H9 (cell line): Measurements from ENCODE around the gene DKKL1. TPM values are rescaled to one million over a fixed set of nuclear protein-coding genes. Genes with fewer than 3 reads are reported as not detected.

Experiments used
- DNase-seq: peaks from one replicate; pipeline ENCODE4 v3.0.0-alpha.2; 2017
- H2AFZ ChIP-seq: one replicate; pipeline ENCODE4 v1.6.1; 2013; ENCODE audit warnings: mild to moderate bottlenecking, low read length, control low read depth, moderate library complexity
- H2AK5ac ChIP-seq: 2 replicates; pipeline ENCODE4 v1.6.1; 2013; ENCODE audit warnings: low read length, control low read depth, mixed read lengths; ENCODE audit not compliant: insufficient read length
- H2BK120ac ChIP-seq: one replicate; pipeline ENCODE4 v1.6.1; 2013; ENCODE audit warnings: low read depth, mild to moderate bottlenecking, low read length, control low read depth, inconsistent platforms; ENCODE audit not compliant: poor library complexity, severe bottlenecking
- H2BK12ac ChIP-seq: 2 replicates; pipeline ENCODE4 v1.6.1; 2013; ENCODE audit warnings: low read length, control low read depth, mixed read lengths, low read depth; ENCODE audit not compliant: insufficient read length
- H2BK15ac ChIP-seq: 2 replicates; pipeline ENCODE4 v1.6.1; 2013; ENCODE audit warnings: low read depth, low read length, control low read depth
- H2BK20ac ChIP-seq: one replicate; pipeline ENCODE4 v1.6.1; 2013; ENCODE audit warnings: low read depth, mild to moderate bottlenecking, low read length, control low read depth, inconsistent platforms; ENCODE audit not compliant: poor library complexity, severe bottlenecking
- H2BK5ac ChIP-seq: 2 replicates; pipeline ENCODE4 v1.6.1; 2013; ENCODE audit warnings: low read length, control low read depth, mixed read lengths; ENCODE audit not compliant: insufficient read length
- H3K14ac ChIP-seq: 2 replicates; pipeline ENCODE4 v1.6.1; 2013; ENCODE audit warnings: low read length, control low read depth; ENCODE audit not compliant: insufficient read depth
- H3K18ac ChIP-seq: 2 replicates; pipeline ENCODE4 v1.6.1; 2013; ENCODE audit warnings: low read depth, mild to moderate bottlenecking, mixed read lengths, low read length, control low read depth; ENCODE audit not compliant: insufficient read length
- H3K23ac ChIP-seq: 2 replicates; pipeline ENCODE4 v1.6.1; 2013; ENCODE audit warnings: low read length, control low read depth, mixed read lengths, low read depth; ENCODE audit not compliant: insufficient read length
- H3K23me2 ChIP-seq: 2 replicates; pipeline ENCODE4 v1.6.1; 2013; ENCODE audit warnings: low read depth, mild to moderate bottlenecking, mixed read lengths, low read length, control low read depth; ENCODE audit not compliant: insufficient read length, poor library complexity, severe bottlenecking
- H3K27ac ChIP-seq: 2 replicates; pipeline ENCODE4 v1.5.1; 2013; ENCODE audit warnings: low read length, control low read depth, mixed read lengths, low read depth; ENCODE audit not compliant: insufficient read length
- H3K27me3 ChIP-seq: 2 replicates; pipeline ENCODE4 v1.6.1; 2013; ENCODE audit warnings: low read length, control low read depth, inconsistent platforms; ENCODE audit not compliant: insufficient read depth
- H3K4ac ChIP-seq: 2 replicates; pipeline ENCODE4 v1.6.1; 2013; ENCODE audit warnings: low read depth, mild to moderate bottlenecking, control low read depth, inconsistent platforms, low read length, moderate library complexity
- H3K4me1 ChIP-seq: 2 replicates; pipeline ENCODE4 v1.6.1; 2013; ENCODE audit warnings: low read length, control low read depth, inconsistent platforms; ENCODE audit not compliant: insufficient read depth
- H3K4me2 ChIP-seq: 2 replicates; pipeline ENCODE4 v1.6.1; 2013; ENCODE audit warnings: low read length, control low read depth, mixed read lengths; ENCODE audit not compliant: insufficient read length, insufficient read depth
- H3K56ac ChIP-seq: 2 replicates; pipeline ENCODE4 v1.6.1; 2013; ENCODE audit warnings: low read depth, mild to moderate bottlenecking, mixed read lengths, low read length, control low read depth; ENCODE audit not compliant: insufficient read length
- H3K79me1 ChIP-seq: 2 replicates; pipeline ENCODE4 v1.6.1; 2013; ENCODE audit warnings: low read depth, mild to moderate bottlenecking, moderate library complexity, low read length, control low read depth, inconsistent platforms; ENCODE audit not compliant: insufficient read depth, poor library complexity, severe bottlenecking
- H3K79me2 ChIP-seq: 2 replicates; pipeline ENCODE4 v1.6.1; 2013; ENCODE audit warnings: low read length, control low read depth, inconsistent platforms; ENCODE audit not compliant: insufficient read depth
- H3K9ac ChIP-seq: 2 replicates; pipeline ENCODE4 v1.6.1; 2013; ENCODE audit warnings: low read length, control low read depth, mixed read lengths; ENCODE audit not compliant: insufficient read length; ENCODE audit errors: extremely low read depth
- H3K9me3 ChIP-seq: one replicate; pipeline ENCODE4 v1.6.1; 2013; ENCODE audit warnings: low read depth, low read length, inconsistent platforms; ENCODE audit not compliant: control insufficient read depth
- H3T11ph ChIP-seq: one replicate; pipeline ENCODE4 v1.6.1; 2013; ENCODE audit warnings: mild to moderate bottlenecking, low read length, control low read depth, inconsistent platforms
- H4K20me1 ChIP-seq: one replicate; pipeline ENCODE4 v1.6.1; 2013; ENCODE audit not compliant: control insufficient read depth, insufficient read length, insufficient read depth
- H4K5ac ChIP-seq: 2 replicates; pipeline ENCODE4 v1.6.1; 2013; ENCODE audit warnings: low read depth, mild to moderate bottlenecking, mixed read lengths, low read length, control low read depth; ENCODE audit not compliant: insufficient read length
- H4K8ac ChIP-seq: replicated peaks from 2 replicates; pipeline ENCODE4 v1.6.1; 2013; ENCODE audit warnings: low read length, control low read depth, mixed read lengths, low read depth; ENCODE audit not compliant: insufficient read length
- H4K91ac ChIP-seq: 2 replicates; pipeline ENCODE4 v1.6.1; 2013; ENCODE audit warnings: low read depth, mild to moderate bottlenecking, moderate library complexity, mixed read lengths, low read length, control low read depth; ENCODE audit not compliant: insufficient read length
- H3K27ac Mint-ChIP-seq, 3 experiments: 2 replicates in 2 of 3; 3 replicates in 1 of 3; pipeline ENCODE4 v1.8.0; 2020 to 2021; ENCODE audit warnings: mixed read lengths in 3 of 3, mild to moderate bottlenecking in 1 of 3, moderate library complexity in 1 of 3
- H3K27me3 Mint-ChIP-seq: 2 replicates; pipeline ENCODE4 v1.8.0; 2021; ENCODE audit warnings: low read depth, mild to moderate bottlenecking, moderate library complexity, mixed read lengths
- H3K36me3 Mint-ChIP-seq, 3 experiments: 2 replicates in 2 of 3; 3 replicates in 1 of 3; pipeline ENCODE4 v1.8.0; 2020 to 2021; ENCODE audit warnings: low read depth in 3 of 3, mixed read lengths in 3 of 3; ENCODE audit not compliant: insufficient read depth in 1 of 3
- H3K4me1 Mint-ChIP-seq, 2 experiments: 2 replicates each; pipeline ENCODE4 v1.8.0; 2020; ENCODE audit warnings: mixed read lengths in 2 of 2
- H3K4me3 Mint-ChIP-seq, 2 experiments: 2 replicates in 1 of 2; 3 replicates in 1 of 2; pipeline ENCODE4 v1.8.0; 2020 to 2021; ENCODE audit warnings: mild to moderate bottlenecking in 2 of 2, mixed read lengths in 2 of 2, moderate library complexity in 1 of 2
- H3K9me3 Mint-ChIP-seq, 2 experiments: 2 replicates in 1 of 2; 3 replicates in 1 of 2; pipeline ENCODE4 v1.8.0; 2020; ENCODE audit warnings: mild to moderate bottlenecking in 2 of 2, mixed read lengths in 2 of 2, moderate library complexity in 1 of 2
- WGBS: extraction: QIAGEN DNeasy Blood & Tissue Kit; methylation state at CpG from one replicate; pipeline ENCODE4 v1.1.7; 2013; ENCODE audit warnings: missing lambda C conversion rate, low lambda C conversion rate, mixed read lengths; ENCODE audit not compliant: insufficient read length; ENCODE audit errors: extremely low coverage; 5-methylcytosine and 5-hydroxymethylcytosine counted together
- total RNA-seq: library from RNA; stranded (reverse); gene quantifications from 2 replicates; pipeline ENCODE4 v1.2.1, GENCODE V29; 2021
- TF ChIP-seq, protein P1 (sequence below): fragments of 200-600 bp; sonication (generic); conservative IDR thresholded peaks from 3 replicates; pipeline ENCODE4 v1.8.0; 2021; ENCODE audit warnings: antibody characterized with exemption, mild to moderate bottlenecking

Gene DKKL1
- total RNA-seq, 1 experiment from 2014 or later: 3.5 TPM

DNA sequence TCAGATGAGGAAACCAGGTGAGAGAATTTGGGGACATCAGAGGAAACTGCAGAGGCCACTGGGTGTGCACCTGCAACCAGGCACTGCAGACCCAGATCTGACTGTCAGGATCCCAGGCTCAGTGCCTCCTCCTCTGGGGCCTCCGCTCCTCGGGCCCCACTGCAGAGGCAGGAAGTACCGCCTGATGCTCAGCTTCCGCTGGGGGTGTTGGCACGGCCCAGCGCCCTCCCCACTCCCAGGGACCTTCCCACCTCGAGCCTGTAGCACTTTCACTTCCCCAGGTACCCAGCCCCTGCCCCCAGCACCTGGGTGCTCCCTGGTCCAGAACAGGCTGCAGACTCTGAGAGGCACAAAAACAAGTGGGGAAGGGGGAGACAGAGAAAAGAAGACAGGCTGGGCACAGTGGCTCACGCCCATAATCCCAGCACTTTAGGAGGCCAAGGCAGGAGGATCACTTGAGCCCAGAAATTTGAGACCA, 29.8 kb upstream of the DKKL1 start:
- Histone ChIP-seq H4K5ac (no peak overlapping the region), H2AFZ (no peak overlapping the region), H3K4ac (no peak overlapping the region), H4K20me1 (no peaks in the 10 kb centered on the region), H3K56ac (no peak overlapping the region), H3K23me2 (peaks cover 12% of the 10 kb centered on the region), H3K27ac (no peak overlapping the region), H3K4me2 (no peak overlapping the region), H2BK120ac (no peak overlapping the region), H3K4me1 (peaks cover 2% of the 10 kb centered on the region; the same call in 1 of the 2 replicates), H4K91ac (no peak overlapping the region), H3K79me1 (no peaks in the 10 kb centered on the region), H3K79me2 (no peaks in the 10 kb centered on the region), H3K23ac (no peak overlapping the region), H4K8ac (no peak overlapping the region), H3K27me3 (peaks cover 3% of the 10 kb centered on the region; the same call in 1 of the 2 replicates), H3K9me3 (no peaks in the 10 kb centered on the region), H2BK15ac (no peak overlapping the region), H2BK5ac (no peak overlapping the region), H3T11ph (no peak overlapping the region), H2BK12ac (no peak overlapping the region), H2AK5ac (no peak overlapping the region), H3K9ac (no peak overlapping the region), H3K14ac (no peak overlapping the region; the same call in 1 of the 2 replicates), H3K18ac (no peak overlapping the region), H2BK20ac (no peak overlapping the region)
- Mint-ChIP-seq H3K9me3 (no peaks in the 10 kb centered on the region), H3K27me3 (peaks cover 18% of the 10 kb centered on the region), H3K27ac (peak overlapping the region in 1 of 3 experiments; percentile 5; a peak in 1 of 7 replicates), H3K36me3 (peaks cover 3 to 34% (median 11%) of the 10 kb centered on the region in 3 experiments; a peak in 6 of 7 replicates), H3K4me3 (no peak overlapping the region), H3K4me1 (peaks cover 23 to 29% of the 10 kb centered on the region in 2 experiments)
- DNase-seq: peak; percentile 27
- no CpG with 5 or more reads among the region's 8 CpGs for WGBS
- TF ChIP-seq, protein P1, sequence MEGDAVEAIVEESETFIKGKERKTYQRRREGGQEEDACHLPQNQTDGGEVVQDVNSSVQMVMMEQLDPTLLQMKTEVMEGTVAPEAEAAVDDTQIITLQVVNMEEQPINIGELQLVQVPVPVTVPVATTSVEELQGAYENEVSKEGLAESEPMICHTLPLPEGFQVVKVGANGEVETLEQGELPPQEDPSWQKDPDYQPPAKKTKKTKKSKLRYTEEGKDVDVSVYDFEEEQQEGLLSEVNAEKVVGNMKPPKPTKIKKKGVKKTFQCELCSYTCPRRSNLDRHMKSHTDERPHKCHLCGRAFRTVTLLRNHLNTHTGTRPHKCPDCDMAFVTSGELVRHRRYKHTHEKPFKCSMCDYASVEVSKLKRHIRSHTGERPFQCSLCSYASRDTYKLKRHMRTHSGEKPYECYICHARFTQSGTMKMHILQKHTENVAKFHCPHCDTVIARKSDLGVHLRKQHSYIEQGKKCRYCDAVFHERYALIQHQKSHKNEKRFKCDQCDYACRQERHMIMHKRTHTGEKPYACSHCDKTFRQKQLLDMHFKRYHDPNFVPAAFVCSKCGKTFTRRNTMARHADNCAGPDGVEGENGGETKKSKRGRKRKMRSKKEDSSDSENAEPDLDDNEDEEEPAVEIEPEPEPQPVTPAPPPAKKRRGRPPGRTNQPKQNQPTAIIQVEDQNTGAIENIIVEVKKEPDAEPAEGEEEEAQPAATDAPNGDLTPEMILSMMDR: no peak
